GM12891 (cell line): ENCODE measurements around the gene PPID.

ENCODE experiments used
- SPI1 ChIP-seq: IDR thresholded peaks from 2 replicates; pipeline ENCODE4 v1.6.1; 2011; ENCODE audit warnings: low read depth, low read length, control low read depth
- TAF1 ChIP-seq: IDR thresholded peaks from 2 replicates; pipeline ENCODE4 v1.6.1; 2011; ENCODE audit warnings: low read depth, low read length, control low read depth

DNA sequence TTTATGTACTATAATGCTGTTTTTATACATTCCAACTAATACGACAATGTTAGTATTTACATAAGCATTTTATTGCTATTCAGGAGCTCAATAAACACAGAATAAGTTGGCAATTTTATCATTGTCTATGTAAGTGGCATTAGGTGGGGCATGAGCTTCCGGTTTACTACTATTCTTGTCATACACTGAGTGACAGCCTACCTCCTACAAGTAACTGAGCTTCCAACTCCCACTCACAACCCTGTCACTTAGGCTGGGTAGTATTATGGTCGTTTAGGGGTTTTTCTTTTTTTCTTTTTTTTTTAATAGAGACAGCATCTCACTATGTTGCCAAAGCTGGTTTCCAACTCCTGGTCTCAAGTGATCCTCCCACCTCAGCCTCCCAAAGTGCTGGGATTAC is 7.4 kb downstream of the PPID start:
- no peak for TF ChIP-seq SPI1
- TF ChIP-seq TAF1 = no peak
